M059J (cell line): ENCODE data around the gene DYNC2H1. TPM values are rescaled to one million over a fixed set of nuclear protein-coding genes. Genes with fewer than 3 reads are reported as not detected.

Experiments used
- total RNA-seq: library from RNA; depleted of rRNA; stranded (reverse); fragments of >200 nt; shearing (Covaris generic); gene quantifications from 2 replicates; pipeline ENCODE4 v1.2.3, GENCODE V29; 2014; rRNA removed

DYNC2H1 gene
- total RNA-seq, 1 experiment from 2014 or later, result 9.3 TPM

Other genes with a start within 250 kb of the DYNC2H1 start
- gene MMP12, start 234.4 kb upstream of the DYNC2H1 start, total RNA-seq, result 4.0 and 4.6 TPM in 2 replicates
- gene MMP13, start 153.7 kb upstream of the DYNC2H1 start, total RNA-seq, result 96.9 and 103 TPM in 2 replicates
- 83.4 and 99.6 TPM in 2 replicates for gene DCUN1D5, start 17.3 kb upstream of the DYNC2H1 start, total RNA-seq